T-helper 2 cell (primary cell): ENCODE measurements around the gene SCNN1A.

ENCODE experiments used
- DNase-seq, 5 experiments: peaks; one replicate each; pipeline versions ENCODE4 v3.0.0 to v3.0.0-alpha.2; 2012 to 2022

Gene SCNN1A

GRCh38 chr12:6315704-6316597, 59.4 kb downstream of the SCNN1A start:
- DNase-seq = no peak

- DNase-seq = no peak
Observed at GRCh38 chr12:6315184-6315583, 60.2 kb downstream of the SCNN1A start.

GRCh38 chr12:6314776-6315175, 60.6 kb downstream of the SCNN1A start:
- no peak for DNase-seq

GRCh38 chr12:6313326-6313940, 61.9 kb downstream of the SCNN1A start:
- no peak for DNase-seq

- no peak for DNase-seq
Observed at GRCh38 chr12:6312529-6313325, 62.6 kb downstream of the SCNN1A start.

GRCh38 chr12:6311822-6312528, 63.4 kb downstream of the SCNN1A start:
- DNase-seq = no peak

GRCh38 chr12:6310771-6311610, 64.4 kb downstream of the SCNN1A start:
- no peak for DNase-seq

- DNase-seq = no peak
Observed at GRCh38 chr12:6307529-6307928, 67.8 kb downstream of the SCNN1A start.

GRCh38 chr12:6306599-6307220, 68.7 kb downstream of the SCNN1A start:
- no peak for DNase-seq

GRCh38 chr12:6306151-6306550, 69.2 kb downstream of the SCNN1A start:
- no peak for DNase-seq

GRCh38 chr12:6303071-6303470, 72.3 kb downstream of the SCNN1A start:
- DNase-seq = no peak

GRCh38 chr12:6302621-6303020, 72.7 kb downstream of the SCNN1A start:
- DNase-seq = no peak

GRCh38 chr12:6301721-6302120, 73.6 kb downstream of the SCNN1A start:
- no peak for DNase-seq

- no peak for DNase-seq
Observed at GRCh38 chr12:6297170-6297569, 78.2 kb downstream of the SCNN1A start.
